ENCODE results near the gene SMAD6.

Gene SMAD6

DNA sequence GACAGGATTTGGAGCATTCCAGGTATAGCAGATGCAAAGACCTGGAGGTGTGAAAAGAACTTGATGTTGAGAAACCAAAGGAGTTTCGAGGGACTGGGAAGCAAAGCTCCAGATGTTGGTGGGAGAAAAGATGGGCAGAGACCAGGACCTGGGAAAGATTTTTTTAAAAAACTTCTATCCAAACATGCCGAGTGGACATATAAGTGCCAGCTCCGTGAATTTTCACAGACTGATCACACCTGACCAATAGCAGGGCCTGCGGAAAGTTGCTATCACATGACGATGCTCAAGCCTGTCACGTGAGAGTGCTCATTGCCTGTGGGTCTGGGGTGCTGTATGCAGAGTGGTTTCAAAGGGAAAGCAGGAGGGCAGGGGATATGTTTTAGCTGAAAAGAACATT, 19.9 kb downstream of the SMAD6 start:
- DNase-seq: no peak

DNA sequence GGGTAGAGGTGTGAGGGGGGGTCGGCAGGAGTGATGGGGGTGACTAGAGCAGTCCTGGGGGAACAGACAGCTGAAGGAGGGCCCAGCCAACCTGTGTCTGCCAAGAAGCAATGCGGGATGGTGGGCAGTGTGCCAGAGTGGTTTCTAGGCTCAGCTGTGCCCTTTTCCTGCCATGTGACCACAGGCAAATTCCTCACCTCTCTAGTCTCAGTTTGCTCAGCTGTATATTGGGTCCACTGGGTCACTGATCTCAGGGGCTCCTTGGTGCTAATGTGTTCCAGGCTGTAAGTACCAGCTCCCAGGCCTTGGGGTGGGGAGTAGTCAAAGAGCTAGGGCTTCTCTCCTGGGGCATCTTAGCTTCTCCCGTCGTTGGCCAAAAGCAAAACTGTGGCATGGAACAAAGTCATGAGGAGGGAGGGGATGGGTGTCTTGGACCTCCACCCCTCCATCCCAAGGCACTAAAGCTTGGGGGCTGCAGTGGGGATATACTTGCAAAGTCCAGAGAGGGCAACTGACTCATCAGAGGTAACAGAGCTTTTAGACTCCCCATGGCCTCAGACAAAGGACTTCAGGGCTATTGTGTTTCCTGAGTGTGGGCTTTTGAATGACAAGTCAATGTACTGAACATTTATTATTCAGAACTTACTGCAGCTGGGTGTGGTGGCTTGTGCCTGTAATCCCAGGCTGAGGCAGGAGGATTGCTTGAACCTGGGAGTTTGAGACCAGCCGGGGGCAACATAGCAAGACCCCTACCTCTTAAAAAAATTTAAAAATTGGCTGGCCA, 20.9 kb downstream of the SMAD6 start:
- no peak for DNase-seq

DNA sequence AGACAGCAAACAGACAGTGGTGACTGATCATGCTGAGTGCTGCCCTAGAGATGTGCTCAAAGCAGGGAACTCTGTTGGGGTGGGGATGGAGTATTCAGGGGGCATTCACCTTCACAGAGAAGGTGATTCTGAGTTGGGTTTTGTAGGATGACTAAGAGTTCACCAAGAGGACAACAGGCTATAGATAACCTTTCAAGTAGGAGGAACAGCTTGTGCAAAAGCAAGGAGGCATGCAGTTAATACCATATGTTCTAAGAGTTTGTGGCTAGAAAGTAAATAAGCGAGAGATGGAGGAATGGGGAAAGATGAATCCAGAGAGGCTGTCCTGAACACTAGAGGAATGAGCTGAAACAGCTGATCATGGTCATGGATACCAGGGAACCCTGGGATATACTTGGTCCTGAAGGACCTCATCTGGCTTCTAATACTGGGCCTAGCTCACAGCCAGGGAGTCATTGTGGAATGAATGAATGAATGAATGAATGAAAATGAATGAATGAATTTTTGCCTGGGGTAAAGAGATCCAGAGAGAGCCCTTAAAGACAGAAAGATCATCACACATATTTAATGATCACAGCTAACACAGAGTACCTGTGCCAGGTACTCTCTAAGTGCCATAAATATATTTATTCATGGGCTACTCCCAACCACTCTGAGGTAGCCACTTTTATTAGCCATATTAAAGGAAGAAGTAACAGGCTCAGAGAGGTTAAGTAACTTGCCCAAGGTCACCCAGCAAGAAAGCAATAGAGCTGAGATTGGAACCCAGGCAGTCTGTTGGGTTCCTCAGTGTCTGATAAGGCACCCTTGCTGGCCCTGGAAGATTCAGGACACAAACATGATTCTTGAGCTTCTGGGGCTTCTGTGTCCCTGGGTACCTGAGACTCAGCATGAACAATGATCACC, 22.0 kb downstream of the SMAD6 start:
- no peak for DNase-seq

DNA sequence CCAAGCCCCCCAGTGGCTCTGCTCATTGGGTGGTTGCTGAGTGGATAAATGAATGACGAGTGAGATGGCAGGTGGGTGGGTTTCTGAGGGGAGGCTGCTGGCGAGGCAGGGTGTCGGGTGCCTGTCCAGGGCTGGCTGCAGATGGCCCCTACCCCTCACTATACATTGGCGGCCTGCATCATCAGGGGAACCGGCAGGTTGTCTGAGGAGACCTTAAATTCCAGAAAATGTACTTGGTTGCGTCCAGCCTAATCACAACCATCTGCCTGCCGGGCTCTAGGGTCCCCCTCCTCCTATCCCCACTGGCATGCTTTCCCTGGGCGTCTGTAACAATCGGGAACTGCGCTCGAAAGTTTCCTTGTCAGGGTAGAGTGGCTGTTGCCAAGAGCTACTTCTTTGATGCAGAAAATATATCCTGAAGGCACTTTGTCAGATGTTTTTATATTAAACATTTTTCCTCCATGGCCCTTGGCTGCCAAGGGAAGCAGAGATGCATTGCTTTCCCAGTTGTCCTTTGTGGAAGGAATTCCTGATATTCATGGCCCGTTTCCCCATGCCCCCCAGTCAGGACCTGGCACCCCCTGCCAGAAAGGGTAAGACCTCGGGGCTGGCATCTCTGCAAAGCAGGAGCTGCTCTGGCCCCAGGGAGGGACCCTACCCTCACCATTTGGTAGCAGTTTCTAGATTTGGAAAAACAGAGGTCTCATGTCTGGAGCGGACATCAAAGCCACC, 22.9 kb downstream of the SMAD6 start:
- no peak for DNase-seq

DNA sequence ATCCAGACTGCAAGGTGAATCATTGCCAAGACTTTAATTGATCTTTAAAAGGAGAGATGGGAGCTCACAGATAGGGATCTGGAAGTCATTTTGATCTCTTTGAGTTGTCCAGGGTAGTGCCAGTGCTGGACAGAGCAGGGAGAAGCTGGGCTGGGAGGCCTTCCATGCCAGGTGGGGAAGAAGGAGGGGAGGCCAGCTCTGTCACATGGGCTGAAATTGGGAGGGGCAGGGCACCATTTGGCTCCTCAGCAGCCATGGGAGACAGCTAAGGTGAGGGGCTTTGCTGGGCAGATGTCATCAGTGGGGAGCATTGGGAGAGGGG, 23.4 kb downstream of the SMAD6 start:
- no peak for DNase-seq

DNA sequence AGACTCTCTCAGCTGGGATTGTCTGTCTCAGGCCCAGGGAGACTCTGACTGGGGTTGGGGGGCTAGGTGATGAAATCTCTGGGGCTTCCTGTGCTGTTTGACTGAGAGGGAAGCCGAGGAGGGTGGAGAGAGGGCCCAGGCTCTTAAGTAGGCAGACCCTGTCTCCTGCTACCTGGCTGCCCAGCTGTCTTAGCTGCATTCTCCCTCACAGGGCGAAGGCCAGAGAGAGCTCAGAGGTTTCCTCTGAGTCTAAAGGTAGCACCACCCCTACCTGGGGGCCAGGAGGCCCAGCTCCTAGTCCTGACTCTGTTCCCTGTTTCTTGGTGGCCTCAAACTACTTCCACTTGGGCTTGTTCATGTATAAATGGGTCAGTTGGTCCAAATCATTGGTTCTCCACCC, 24.4 kb downstream of the SMAD6 start:
- DNase-seq: no peak

DNA sequence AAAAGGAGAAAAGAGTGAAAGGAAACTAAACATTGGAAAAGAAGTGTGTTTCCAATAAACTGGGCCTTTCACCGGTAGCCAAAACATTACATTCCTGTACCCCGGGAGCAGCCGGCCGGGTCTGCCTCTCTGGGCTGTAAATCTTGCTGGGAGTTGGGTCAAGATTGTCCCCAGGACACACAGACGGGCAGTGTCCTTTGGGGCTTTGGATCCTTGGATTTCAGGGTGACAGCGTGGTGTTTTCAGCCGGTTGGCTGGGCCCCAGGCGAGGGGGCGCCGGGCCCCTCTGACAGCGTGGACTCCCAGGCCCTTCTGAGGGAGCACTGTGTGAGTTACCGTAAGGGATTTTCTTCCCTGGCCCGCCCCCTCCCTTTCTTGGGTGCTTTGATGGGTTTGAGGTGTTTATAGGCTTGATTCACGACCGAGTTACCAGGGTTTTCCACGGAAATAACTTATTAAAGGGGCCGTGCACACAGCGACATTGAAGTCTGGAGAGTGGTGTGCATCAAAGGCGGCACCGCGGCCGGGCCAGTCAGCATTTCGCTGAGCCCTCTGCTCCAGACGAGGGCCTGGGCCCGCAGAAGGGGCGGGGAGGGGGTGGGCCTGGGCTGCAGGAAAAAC, 27.4 kb downstream of the SMAD6 start:
- no peak for DNase-seq

DNA sequence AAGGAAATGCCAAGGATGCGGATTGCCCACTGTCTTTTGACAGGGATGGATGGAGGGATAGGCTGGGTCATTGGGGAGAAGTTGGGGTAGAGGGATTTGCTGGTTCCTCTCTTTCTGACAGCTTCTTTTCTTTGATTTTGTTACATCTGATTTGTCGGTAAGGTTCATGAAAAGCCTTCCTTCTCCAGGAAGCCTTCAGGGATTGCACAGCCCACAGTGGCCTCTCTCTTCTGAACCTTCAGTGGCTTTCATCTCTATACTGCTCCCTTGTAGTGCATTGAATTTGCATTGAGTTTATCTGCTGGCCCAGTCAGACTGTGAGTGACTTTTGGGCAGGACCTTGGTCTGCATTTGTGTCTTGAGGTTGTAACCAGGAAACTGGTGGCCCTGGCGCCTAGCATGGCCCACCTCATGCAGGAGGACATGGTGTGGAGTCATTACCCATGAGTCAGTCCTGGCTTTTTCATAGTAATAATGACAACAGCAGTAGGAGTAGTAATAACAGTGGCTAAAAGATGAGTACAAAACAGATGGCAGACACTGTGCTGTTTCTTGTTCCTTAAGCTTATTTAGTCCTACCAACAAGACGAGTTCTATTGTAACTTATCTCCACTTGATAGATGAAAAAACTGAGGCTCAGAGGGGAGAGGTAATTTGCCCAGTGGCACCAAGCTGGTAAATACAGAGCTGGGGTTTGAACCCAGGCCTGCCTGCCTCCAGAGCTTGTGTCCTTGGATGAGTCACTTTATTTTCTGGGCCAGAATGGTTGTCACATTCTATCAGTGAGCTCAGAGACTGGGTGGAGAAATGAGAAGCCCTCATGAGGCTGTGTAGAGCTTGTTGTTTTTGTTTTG, 28.4 kb downstream of the SMAD6 start:
- DNase-seq: no peak

DNA sequence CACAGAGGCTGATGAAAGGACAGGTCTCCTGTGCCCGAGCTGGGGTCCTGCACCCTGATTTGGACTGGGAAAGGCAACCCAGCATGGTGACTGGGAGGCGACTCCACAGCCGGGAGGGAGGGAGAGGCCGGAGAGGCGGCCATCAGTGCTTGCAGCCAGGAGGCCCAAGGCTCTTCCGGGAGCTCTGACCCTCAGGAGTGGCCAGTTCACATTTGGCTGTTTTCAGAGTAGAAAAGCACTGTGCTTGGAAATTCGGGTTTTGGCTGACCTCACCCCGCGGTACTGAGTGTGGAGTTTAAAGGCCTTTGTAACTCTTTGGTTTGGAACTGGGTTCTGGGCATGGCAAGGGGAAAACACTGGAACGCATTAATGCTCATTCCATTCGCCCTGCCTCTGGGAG, 31.9 kb downstream of the SMAD6 start:
- no peak for DNase-seq

DNA sequence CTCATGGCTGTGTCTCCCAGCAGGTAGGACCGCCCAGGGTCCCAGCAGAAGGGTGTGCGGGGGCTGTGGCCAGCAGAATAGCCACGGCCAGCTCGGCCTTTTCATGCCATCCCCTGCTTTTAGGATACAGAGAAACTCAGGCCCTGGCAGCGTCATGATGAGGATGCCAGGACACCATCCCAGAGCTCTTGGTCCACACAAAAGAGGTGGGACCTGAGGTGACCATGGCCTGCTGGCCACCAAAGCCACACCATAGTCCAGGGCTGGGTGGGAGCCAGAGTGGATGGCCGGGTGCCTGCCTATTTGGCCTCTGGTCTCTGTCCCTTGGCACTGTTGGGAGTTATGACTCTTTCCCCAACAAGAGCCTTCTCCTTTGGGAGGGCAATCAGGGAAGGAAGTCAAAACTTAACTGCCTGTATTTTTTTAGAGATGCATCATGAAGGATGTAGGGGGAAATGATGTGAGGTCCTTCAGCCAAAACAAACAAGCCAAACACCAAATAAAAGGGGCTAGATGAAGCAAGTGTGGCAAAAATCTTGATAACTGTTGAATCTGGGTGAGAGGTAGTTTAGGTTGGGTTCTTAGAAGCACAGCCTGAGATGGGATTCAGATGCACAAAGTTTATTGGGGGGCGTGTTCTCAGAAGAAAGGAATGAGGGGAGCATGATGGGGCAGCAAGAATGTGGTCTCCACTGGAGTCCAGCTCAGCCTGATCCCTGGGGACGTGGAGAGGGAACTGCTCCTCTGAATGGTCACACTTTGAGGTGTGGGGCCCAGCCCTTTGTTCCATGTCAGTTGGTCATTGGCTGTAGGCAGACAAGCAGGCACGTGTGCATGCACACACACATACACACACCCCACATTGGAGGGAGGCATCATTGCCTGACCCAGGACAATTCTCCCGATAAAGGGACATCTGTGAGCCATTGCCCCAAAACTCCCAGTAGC, 33.2 kb downstream of the SMAD6 start:
- DNase-seq: peak; percentile 56

DNA sequence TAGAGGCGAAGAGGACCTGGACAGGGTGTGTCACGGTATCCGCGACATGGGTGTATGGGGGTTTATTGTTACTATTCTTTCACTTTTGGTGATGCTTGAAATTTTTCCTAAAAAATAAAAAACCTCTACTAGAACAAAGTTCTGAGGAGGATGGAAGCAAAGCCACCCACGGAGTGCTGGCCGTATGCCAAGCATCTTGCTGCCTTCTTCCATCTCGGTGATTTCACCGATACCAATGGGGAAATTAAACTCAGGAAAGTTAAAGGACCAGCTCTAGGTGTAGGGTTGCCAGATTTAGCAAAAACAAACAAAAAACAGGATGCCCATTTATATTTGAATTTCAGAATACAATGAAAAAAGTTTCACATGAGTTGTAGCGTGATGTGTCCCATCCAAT, 33.9 kb downstream of the SMAD6 start:
- no peak for DNase-seq

DNA sequence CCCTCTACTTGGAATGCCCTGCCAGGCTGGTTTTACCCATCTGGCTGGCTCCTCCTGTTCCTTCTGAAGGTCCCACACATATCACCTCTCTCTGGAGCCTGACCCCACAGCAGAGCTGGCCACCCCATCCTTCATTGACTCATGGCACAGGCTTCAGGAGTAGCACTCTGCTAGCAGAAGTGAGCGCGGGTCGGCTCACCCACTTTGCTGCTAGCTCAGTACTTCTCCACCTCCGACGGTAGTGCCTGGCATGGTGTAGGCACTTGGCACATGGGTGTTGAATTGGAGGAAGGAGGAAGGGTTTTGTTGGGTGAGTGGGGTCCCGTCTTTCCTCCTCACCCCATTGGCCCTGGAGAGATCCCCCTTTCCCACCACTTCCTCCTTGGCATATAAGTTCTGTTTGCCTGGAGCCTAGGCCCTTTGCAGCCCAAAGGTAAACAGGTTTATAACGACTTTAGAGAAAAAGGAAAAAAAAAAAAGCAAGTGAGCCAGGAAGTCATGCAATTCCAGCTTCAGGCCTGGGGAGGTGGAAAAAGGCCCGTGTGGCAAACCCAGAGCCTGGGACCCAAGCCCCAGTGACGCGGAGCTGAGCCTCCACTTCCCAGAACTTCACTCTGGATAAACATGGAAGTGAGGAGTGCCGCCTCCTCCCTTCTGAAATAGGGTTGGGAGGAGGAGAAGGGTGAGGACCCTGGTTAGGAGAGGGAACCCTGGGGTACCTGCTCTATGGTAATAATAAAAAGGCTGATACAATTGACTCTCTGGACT, 35.4 kb downstream of the SMAD6 start:
- DNase-seq: no peak

DNA sequence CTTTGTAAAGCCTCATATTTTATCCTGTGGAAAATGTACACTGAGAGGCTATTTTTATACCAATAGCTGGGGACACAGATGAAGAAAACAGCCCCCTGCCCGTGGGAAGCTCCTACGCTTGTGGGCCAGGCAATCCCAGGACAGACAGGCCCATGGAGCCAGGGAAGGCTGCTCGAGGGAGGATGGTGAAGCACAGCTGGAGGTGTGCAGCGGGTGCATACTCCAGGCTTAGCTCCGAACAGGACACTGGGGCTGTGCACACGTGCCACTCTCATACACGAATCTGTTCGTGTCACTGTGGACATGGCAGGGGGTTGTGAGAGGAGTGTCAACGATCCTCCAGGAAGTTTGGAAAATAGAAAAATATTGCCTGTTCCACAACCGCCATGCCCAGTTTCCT, 36.1 kb downstream of the SMAD6 start:
- DNase-seq: no peak

DNA sequence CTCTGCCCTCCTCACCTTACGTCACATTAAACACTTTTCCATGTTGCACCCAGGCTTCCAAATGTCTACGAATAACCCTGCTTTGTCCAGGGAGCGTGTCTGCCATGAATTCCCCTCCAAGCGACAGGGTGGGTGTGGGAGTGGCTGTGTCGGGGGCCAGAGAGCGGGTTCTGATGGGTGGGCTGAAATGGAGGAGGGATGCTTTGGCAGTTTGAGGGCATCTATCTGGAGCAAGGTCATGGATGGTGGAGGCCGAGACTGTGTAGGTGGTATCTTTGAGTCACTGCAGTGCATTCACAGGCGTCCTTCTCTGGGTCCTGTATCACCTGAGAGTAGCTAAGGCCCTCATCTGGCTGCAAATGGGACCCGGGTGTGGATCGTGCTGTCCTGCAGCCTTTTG, 36.6 kb downstream of the SMAD6 start:
- no peak for DNase-seq

DNA sequence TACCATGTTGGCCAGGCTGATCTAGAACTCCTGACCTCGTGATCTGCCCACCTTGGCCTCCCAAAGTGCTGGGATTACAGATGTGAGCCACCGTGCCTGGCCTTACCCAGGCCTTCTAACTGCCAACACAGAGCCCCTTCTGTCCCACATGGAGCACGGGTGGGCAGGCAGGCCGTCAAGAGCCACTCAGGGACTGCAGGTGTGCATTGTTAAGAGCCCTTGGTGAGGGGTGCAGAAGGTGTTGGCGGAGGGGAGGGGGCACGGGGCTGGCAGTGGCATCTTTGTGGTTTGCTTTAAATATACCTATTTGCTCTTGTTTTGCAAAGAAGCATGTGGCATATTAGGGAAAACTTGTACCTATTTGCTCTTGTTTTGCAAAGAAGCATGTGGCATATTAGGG, 37.3 kb downstream of the SMAD6 start:
- DNase-seq: no peak

DNA sequence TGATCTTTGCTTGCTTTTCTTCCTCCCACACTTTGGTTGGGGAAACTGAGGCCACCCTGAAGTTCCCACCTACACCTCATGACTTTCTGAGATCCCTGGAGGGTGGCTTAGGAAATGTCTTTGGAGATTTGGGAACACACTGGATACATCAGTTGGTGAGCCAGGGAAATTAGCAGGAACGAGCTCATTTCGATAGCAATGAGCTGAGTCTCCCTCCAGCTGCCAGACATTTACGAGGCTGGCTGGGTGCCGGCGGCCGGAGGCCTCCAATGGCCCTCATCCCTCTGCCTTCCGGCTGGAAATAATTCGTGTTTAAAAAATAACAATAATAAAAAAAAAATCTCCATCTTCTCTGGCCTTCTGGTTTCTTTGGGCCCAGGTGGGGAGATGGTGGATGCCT, 38.8 kb downstream of the SMAD6 start:
- peak; percentile 31 for DNase-seq

DNA sequence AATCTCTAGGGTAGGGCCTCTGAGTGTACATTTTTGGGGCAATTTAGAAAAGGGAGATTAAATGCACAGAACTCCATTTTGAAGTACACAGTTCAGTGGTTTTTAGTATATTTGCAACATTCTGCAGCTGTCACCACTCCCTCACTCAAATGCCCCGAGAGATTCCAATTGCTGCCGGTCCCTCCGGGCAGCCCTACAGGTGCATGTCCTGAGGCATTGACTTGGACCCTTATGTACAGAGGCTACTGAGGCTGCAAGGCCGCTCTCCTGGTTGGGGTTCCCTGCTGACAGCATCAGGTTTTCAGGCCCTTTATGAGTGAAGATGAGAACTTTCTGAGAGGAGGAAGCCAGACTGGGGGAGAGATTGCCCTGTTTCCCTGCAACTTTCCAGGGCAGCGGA, 39.6 kb downstream of the SMAD6 start:
- no peak for DNase-seq

DNA sequence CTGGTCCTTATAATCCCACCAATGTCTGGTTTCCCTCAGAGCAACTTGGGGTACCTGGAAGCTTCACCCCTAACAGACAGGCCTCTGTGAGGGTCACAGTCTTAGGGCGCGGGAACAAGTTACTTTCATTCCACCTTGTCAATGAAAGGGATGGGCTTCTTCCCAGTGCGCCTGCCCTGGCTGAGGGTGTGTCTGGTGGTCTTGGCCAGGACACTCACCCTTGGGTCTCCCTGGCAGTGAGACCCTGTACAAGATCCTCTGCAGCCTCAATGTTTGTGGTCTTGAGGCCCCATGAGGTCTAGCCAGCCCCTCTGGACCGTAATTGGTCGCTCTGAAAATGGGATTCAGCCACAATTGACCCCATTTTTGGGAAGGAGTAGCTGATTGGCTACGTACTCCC, 40.2 kb downstream of the SMAD6 start:
- no peak for DNase-seq

DNA sequence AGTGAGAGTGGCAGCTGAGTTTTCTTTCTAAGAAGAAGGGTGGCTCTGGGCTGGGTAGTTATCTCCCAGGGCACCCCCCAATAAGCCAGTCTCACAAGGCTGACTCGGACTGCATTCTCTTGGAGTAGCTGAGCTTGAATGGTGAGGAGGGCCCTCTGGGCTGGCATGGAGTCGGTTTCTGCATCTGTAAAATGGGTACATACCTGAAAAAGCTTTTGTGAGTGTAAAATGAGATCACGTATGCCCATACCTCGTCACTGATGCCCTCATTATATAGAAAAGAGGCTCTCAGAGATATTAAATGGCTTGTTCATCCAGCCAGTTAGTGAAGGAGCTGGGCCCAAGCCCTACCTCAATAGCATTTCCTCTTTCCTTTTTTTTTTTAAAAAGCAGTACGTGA, 41.2 kb downstream of the SMAD6 start:
- no peak for DNase-seq

All from T1000 (cell line).